CD14-positive monocyte (primary cell): ENCODE measurements around the gene FOXO1. TPM values are rescaled to one million over a fixed set of nuclear protein-coding genes. Genes with fewer than 3 reads are reported as not detected.

Experiments used
- DNase-seq, 3 donors: peaks; one replicate each; pipeline ENCODE4 v3.0.0-alpha.2; 2011 to 2022
- H2AFZ ChIP-seq: 2 replicates; pipeline ENCODE4 v1.6.0; 2012; ENCODE audit warnings: mild to moderate bottlenecking, low read depth, low read length, inconsistent platforms; ENCODE audit not compliant: insufficient read depth, poor library complexity, severe bottlenecking
- H3K27ac ChIP-seq, 2 donors: 1 replicate in 1 of 2; 2 replicates in 1 of 2; pipeline ENCODE4 v1.5.1; 2012 to 2013; ENCODE audit warnings: low read length in 2 of 2, control low read depth in 1 of 2, inconsistent platforms in 1 of 2, low read depth in 1 of 2, mild to moderate bottlenecking in 1 of 2
- H3K27me3 ChIP-seq, 2 donors: one replicate each; pipeline versions ENCODE4 v1.6.0 to v1.6.1; 2011 to 2013; ENCODE audit warnings: low read length in 2 of 2; ENCODE audit not compliant: control insufficient read depth in 2 of 2, insufficient read depth in 2 of 2
- H3K36me3 ChIP-seq, 2 donors: replicated peaks in 1 of 2; 1 replicate in 1 of 2; 2 replicates in 1 of 2; pipeline versions ENCODE4 v1.5.1 to v1.6.1; 2012 to 2013; ENCODE audit warnings: low read length in 2 of 2, control low read depth in 1 of 2, inconsistent platforms in 1 of 2, mild to moderate bottlenecking in 1 of 2; ENCODE audit not compliant: insufficient read depth in 2 of 2, control insufficient read depth in 1 of 2
- H3K4me1 ChIP-seq, 2 donors: 1 replicate in 1 of 2; 2 replicates in 1 of 2; pipeline versions ENCODE4 v1.5.1 to v1.6.1; 2012 to 2013; ENCODE audit warnings: low read length in 2 of 2, control low read depth in 1 of 2, inconsistent platforms in 1 of 2, mild to moderate bottlenecking in 1 of 2, moderate library complexity in 1 of 2; ENCODE audit not compliant: insufficient read depth in 2 of 2, control insufficient read depth in 1 of 2
- H3K4me2 ChIP-seq: replicated peaks from 2 replicates; pipeline ENCODE3; 2012; ENCODE audit warnings: low read length, moderate library complexity, mild to moderate bottlenecking; ENCODE audit not compliant: poor library complexity, severe bottlenecking; ENCODE audit errors: extremely low read depth
- H3K4me3 ChIP-seq, 3 experiments: fragments of 200-600 bp in 1 of 3; sonication (generic) in 1 of 3; replicated peaks in 1 of 3; 1 replicate in 2 of 3; 2 replicates in 1 of 3; pipeline ENCODE4 v1.5.1; 2011 to 2013; ENCODE audit warnings: low read length in 3 of 3, mild to moderate bottlenecking in 3 of 3, control low read depth in 2 of 3, low read depth in 2 of 3, inconsistent platforms in 1 of 3, moderate library complexity in 1 of 3
- H3K79me2 ChIP-seq: 2 replicates; pipeline ENCODE4 v1.6.0; 2012; ENCODE audit warnings: mild to moderate bottlenecking, control low read depth, inconsistent platforms, low read length, moderate library complexity; ENCODE audit not compliant: insufficient read depth
- H3K9ac ChIP-seq: 2 replicates; pipeline ENCODE4 v1.6.0; 2017; ENCODE audit warnings: low read length, mild to moderate bottlenecking; ENCODE audit not compliant: insufficient read depth, poor library complexity, severe bottlenecking
- H3K9me3 ChIP-seq, 2 donors: replicated peaks in 1 of 2; 1 replicate in 1 of 2; 2 replicates in 1 of 2; pipeline versions ENCODE4 v1.5.1 to v1.6.1; 2012 to 2013; ENCODE audit warnings: low read length in 2 of 2, control low read depth in 1 of 2; ENCODE audit not compliant: control insufficient read depth in 1 of 2, insufficient read depth in 1 of 2
- H4K20me1 ChIP-seq: 2 replicates; pipeline ENCODE4 v1.6.0; 2012; ENCODE audit warnings: mild to moderate bottlenecking, low read length, control low read depth, moderate library complexity; ENCODE audit not compliant: insufficient read depth
- H3K27ac Mint-ChIP-seq, 7 donors: one replicate each; pipeline ENCODE4 v1.8.0; 2020; ENCODE audit warnings: mild to moderate bottlenecking in 7 of 7, mixed read lengths in 7 of 7, moderate library complexity in 6 of 7, inconsistent platforms in 2 of 7
- H3K27me3 Mint-ChIP-seq, 3 donors: one replicate each; pipeline ENCODE4 v1.8.0; 2021 to 2022; ENCODE audit warnings: low read depth in 3 of 3, mild to moderate bottlenecking in 3 of 3, mixed read lengths in 3 of 3, moderate library complexity in 3 of 3, inconsistent platforms in 1 of 3
- H3K36me3 Mint-ChIP-seq, 2 donors: one replicate each; pipeline ENCODE4 v1.8.0; 2020; ENCODE audit warnings: mixed read lengths in 2 of 2, inconsistent platforms in 1 of 2, mild to moderate bottlenecking in 1 of 2
- H3K4me1 Mint-ChIP-seq: one replicate; pipeline ENCODE4 v1.8.0; 2020; ENCODE audit warnings: mild to moderate bottlenecking, mixed read lengths
- H3K4me3 Mint-ChIP-seq, 2 donors: one replicate each; pipeline ENCODE4 v1.8.0; 2020; ENCODE audit warnings: mild to moderate bottlenecking in 2 of 2, mixed read lengths in 2 of 2, moderate library complexity in 1 of 2
- H3K9me3 Mint-ChIP-seq, 7 donors: one replicate each; pipeline ENCODE4 v1.8.0; 2020 to 2022; ENCODE audit warnings: mixed read lengths in 7 of 7, mild to moderate bottlenecking in 6 of 7, moderate library complexity in 6 of 7, inconsistent platforms in 2 of 7
- WGBS: methylation state at CpG from one replicate; pipeline ENCODE4 v1.1.5; 2013; ENCODE audit warnings: missing lambda C conversion rate; ENCODE audit not compliant: insufficient coverage; 5-methylcytosine and 5-hydroxymethylcytosine counted together
- intact Hi-C, 2 donors: fragments of 100-400 bp; cut with micrococcal nuclease; formaldehyde crosslinking; loops; one replicate each; pipeline versions ENCODE4 v1.15.0 to v1.15.1; 2023
- polyA plus RNA-seq, 3 donors: library from polyadenylated mRNA; depleted of rRNA in 1 of 3; unstranded in 2 of 3; stranded (reverse) in 1 of 3; fragments of 300-500 nt in 2 of 3; fragments of >200 nt in 1 of 3; fragmentation: Illumina TruSeq in 2 of 3; gene quantifications; 1 replicate in 2 of 3; 2 replicates in 1 of 3; pipeline ENCODE4 v1.2.3, GENCODE V29; 2012 to 2021
- TF ChIP-seq, protein P1 (sequence below): fragments of 200-600 bp; IDR thresholded peaks from one replicate; pipeline ENCODE4 v1.8.0; 2022; ENCODE audit warnings: antibody characterized with exemption, mild to moderate bottlenecking

The FOXO1 gene
- polyA plus RNA-seq, 3 donors, result 3.1 to 11.3 (median 8.0) TPM

DNA sequence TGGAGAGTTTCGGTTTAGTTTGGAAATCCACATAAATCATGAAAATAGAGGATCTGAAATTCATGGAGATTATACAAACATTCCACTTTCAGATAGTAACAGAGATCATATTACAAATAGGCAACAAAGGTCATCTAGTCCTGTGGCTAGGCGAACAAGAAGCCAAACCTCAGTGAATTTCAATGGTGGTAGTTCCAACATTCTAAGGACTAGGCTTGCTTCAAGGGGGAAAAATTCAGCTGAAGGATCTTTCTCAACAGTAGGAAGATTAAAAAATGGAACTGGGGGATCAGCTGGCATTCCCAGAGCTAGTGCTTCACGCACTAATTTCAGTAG is 47.0 kb downstream of the FOXO1 start:
- H3K9ac ChIP-seq, result no peak overlapping the region
- Mint-ChIP-seq H3K27ac (no peak overlapping the region), H3K4me3 (no peak overlapping the region), H3K27me3 (peaks cover 0 to 5% (median 0%) of the 10 kb centered on the region in 3 donors), H3K36me3 (peaks cover 2 to 5% of the 10 kb centered on the region in 2 donors), H3K4me1 (peaks cover 14% of the 10 kb centered on the region), H3K9me3 (no peaks in the 10 kb centered on the region)
- no peaks in the 10 kb centered on the region for H3K27me3 ChIP-seq
- peaks cover 5 to 7% of the 10 kb centered on the region in 2 donors for H3K4me1 ChIP-seq
- H3K4me2 ChIP-seq, result no peak overlapping the region
- TF ChIP-seq, protein P1, sequence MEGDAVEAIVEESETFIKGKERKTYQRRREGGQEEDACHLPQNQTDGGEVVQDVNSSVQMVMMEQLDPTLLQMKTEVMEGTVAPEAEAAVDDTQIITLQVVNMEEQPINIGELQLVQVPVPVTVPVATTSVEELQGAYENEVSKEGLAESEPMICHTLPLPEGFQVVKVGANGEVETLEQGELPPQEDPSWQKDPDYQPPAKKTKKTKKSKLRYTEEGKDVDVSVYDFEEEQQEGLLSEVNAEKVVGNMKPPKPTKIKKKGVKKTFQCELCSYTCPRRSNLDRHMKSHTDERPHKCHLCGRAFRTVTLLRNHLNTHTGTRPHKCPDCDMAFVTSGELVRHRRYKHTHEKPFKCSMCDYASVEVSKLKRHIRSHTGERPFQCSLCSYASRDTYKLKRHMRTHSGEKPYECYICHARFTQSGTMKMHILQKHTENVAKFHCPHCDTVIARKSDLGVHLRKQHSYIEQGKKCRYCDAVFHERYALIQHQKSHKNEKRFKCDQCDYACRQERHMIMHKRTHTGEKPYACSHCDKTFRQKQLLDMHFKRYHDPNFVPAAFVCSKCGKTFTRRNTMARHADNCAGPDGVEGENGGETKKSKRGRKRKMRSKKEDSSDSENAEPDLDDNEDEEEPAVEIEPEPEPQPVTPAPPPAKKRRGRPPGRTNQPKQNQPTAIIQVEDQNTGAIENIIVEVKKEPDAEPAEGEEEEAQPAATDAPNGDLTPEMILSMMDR, result no peak
- no peak overlapping the region for H3K27ac ChIP-seq
- H3K79me2 ChIP-seq, result peaks cover 8% of the 10 kb centered on the region
- 100% methylated on average over 1 of the region's 3 CpGs for WGBS
- no peak for DNase-seq
- no peaks in the 10 kb centered on the region for H3K36me3 ChIP-seq
- H3K4me3 ChIP-seq, result no peak overlapping the region
- H4K20me1 ChIP-seq, result peaks cover 100% of the 10 kb centered on the region
- no peaks in the 10 kb centered on the region for H3K9me3 ChIP-seq
- intact Hi-C loops, result loop anchor here in 1 of 2 donors (5.0 kb wide), 1 partner anchor 33 kb away; no protein-coding TSS in a partner anchor
- H2AFZ ChIP-seq, result no peak overlapping the region

GRCh38 chr13:40618581-40619478 is 47.6 kb downstream of the FOXO1 start:
- Histone ChIP-seq H3K27ac (no peak overlapping the region), H3K4me1 (peaks cover 5 to 10% of the 10 kb centered on the region in 2 donors), H4K20me1 (peaks cover 100% of the 10 kb centered on the region), H3K9ac (no peak overlapping the region), H3K36me3 (no peaks in the 10 kb centered on the region), H3K4me2 (no peak overlapping the region), H3K4me3 (no peak overlapping the region), H2AFZ (no peak overlapping the region), H3K79me2 (peaks cover 8% of the 10 kb centered on the region), H3K27me3 (no peaks in the 10 kb centered on the region), H3K9me3 (no peaks in the 10 kb centered on the region)
- WGBS, result 93% methylated on average over 3 of the region's 15 CpGs
- Mint-ChIP-seq H3K27me3 (peaks cover 0 to 5% (median 0%) of the 10 kb centered on the region in 3 donors), H3K27ac (peak overlapping the region in 1 of 7 donors; percentile 10), H3K36me3 (peaks cover 2 to 5% of the 10 kb centered on the region in 2 donors), H3K4me3 (no peak overlapping the region), H3K9me3 (no peaks in the 10 kb centered on the region), H3K4me1 (peaks cover 15% of the 10 kb centered on the region)
- TF ChIP-seq, protein P1, result no peak
- DNase-seq, result no peak
- intact Hi-C loops, result loop anchor here in 1 of 2 donors (5.0 kb wide), 1 partner anchor 33 kb away; no protein-coding TSS in a partner anchor
